Fibroblast of pulmonary artery (primary cell): ENCODE measurements around the gene SIPA1L3.

ENCODE experiments used
- DNase-seq: peaks from one replicate; pipeline ENCODE4 v3.0.0-alpha.2; 2010; ENCODE audit warnings: low read depth
- H3K4me3 ChIP-seq: replicated peaks from 2 replicates; pipeline ENCODE4 v1.5.1; 2011; ENCODE audit warnings: low read depth, mild to moderate bottlenecking, control low read depth, low read length, moderate library complexity
- TF ChIP-seq, protein P1 (sequence below): IDR thresholded peaks from 2 replicates; pipeline ENCODE4 v1.5.1; 2011; ENCODE audit warnings: mild to moderate bottlenecking, control low read depth, low read length, inconsistent platforms; ENCODE audit errors: missing control alignments

Gene SIPA1L3

DNA sequence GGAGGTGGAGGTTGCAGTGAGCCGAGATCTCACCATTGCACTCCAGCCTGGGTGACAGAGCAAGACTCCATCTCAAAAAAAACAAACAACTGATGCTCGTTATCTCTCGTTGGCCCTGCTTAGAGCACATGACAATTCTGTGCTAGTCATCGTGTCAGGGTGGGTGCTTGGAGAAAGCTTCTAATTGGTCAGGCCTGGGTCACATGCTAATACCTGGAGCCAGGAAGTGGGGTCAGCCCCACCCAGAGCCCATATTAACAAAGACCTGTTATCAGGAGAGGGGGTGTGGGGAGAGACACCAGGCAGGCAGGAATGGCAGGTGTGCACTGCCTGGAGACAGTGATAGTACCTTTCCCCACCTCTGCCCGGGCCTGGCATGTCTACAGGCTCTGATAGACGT is 232.1 kb downstream of the SIPA1L3 start:
- DNase-seq, result no peak
- no peak overlapping the region for H3K4me3 ChIP-seq
- TF ChIP-seq, protein P1, sequence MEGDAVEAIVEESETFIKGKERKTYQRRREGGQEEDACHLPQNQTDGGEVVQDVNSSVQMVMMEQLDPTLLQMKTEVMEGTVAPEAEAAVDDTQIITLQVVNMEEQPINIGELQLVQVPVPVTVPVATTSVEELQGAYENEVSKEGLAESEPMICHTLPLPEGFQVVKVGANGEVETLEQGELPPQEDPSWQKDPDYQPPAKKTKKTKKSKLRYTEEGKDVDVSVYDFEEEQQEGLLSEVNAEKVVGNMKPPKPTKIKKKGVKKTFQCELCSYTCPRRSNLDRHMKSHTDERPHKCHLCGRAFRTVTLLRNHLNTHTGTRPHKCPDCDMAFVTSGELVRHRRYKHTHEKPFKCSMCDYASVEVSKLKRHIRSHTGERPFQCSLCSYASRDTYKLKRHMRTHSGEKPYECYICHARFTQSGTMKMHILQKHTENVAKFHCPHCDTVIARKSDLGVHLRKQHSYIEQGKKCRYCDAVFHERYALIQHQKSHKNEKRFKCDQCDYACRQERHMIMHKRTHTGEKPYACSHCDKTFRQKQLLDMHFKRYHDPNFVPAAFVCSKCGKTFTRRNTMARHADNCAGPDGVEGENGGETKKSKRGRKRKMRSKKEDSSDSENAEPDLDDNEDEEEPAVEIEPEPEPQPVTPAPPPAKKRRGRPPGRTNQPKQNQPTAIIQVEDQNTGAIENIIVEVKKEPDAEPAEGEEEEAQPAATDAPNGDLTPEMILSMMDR, result no peak

DNA sequence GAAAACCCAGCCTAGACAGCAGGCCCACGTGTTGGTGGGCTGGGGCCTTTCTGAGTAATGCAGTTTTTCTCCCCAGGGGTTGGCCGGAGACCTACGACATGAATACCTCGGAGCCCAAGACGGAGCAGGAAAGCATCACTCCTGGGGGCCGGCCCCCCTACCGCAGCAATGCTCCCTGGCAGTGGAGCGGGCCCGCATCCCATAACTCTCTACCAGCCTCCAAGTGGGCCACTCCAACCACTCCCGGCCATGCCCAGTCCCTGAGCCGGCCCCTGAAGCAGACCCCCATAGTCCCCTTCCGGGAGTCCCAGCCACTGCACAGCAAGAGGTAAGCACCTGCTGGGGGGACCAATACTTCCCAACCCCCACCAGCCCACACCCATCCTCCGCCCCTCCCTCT is 234.1 kb downstream of the SIPA1L3 start:
- H3K4me3 ChIP-seq, result no peak overlapping the region
- no peak for DNase-seq
- TF ChIP-seq, protein P1, result no peak

DNA sequence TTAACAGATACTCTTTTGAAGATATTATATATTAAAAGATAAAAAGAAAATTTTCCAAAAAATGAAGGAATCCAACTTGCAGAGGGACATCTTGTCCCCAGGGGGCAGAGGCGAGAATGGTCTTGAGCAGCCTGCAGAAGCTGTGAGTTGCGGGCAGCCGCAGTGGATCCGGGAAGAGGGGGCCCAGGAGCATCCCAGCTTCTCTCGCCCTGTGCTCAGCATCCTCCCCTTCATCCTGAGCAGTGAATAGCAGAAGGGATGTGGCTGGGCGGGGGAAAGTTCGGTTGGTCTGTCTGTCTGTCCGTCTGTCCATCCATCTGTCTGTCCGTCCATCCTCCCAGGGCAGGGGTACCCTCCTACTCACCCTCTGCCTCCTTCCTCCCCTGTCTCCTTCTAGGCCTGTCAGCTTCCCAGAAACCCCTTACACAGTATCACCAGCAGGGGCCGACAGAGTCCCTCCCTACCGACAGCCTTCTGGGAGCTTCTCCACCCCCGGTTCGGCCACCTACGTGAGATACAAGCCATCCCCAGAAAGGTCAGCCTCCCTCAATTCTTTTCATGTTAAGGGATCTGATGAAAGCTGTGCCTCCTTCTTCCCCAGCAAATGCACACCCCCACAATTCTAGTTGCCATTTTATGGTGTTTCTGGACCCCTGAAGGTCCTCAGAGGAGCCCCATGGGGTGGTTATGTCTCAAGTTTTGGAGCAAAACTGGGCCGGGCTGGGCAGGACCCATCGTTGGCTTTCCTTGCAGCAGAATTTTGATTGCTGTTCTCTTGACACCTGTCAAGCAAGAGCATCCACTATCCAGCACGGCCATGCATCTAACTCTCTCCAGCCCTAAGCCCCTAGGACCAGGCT is 235.4 kb downstream of the SIPA1L3 start:
- no peak overlapping the region for H3K4me3 ChIP-seq
- DNase-seq, result peak; percentile 63
- TF ChIP-seq, protein P1, result peak; percentile 95

DNA sequence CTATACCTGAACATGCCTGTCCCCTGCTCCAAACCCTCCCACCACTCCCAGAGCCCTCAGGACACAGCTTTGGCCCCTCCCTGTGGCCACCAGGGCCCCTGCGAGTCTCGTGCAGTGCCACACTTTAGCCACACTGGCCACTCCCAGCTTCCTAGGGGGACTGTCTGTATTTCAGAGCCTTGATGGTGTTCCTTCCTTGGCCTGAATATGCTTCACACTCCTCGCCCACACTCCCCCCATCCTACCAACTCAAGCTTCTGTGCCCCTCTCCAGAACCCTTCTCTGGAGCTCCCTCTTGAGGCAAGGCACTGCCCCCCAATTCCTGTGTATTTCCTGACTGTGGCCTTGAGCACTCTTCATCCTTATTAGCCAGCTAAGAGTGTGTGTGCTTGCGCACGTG is 236.8 kb downstream of the SIPA1L3 start:
- DNase-seq, result no peak
- H3K4me3 ChIP-seq, result no peak overlapping the region
- TF ChIP-seq, protein P1, result peak; percentile 17

DNA sequence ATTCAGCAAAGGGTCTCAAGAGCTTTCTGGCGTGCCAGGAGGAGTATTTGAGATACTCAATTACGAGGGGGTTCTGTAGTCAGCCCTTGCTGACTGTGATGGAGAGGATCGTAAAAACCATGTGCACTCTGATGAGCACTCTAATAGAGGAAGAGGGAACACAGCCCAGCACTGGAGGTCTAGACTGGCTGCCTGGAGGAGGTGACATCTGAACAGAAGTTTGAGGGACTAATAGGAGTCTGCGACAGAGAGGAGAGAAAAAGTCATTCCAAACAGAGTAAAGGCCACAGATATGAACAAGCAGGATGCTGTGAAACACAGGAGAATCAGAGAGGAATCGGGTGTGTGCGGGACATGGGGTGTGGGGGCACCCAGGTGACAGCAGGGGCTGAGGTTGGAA is 237.7 kb downstream of the SIPA1L3 start:
- TF ChIP-seq, protein P1, result no peak
- no peak for DNase-seq
- no peak overlapping the region for H3K4me3 ChIP-seq

DNA sequence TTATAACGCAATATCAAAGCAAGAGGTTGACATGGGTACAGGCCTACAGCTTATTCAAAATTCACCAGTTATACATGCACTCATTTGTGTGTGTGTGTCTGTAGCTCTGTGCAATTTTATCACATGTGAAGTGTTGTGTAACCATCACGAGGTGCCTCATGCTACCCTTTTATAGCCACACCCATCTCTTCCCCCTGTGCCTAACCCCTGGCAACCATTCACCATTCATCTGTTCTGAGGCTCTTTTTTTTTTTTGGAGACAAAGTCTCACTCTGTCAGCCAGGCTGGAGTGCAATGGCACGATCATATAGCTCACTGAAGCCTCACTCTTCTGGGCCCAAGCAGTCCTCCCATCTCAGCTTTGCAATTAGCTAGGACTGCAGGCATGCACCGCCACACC is 238.6 kb downstream of the SIPA1L3 start:
- DNase-seq, result peak; percentile 64
- H3K4me3 ChIP-seq, result no peak overlapping the region
- TF ChIP-seq, protein P1, result no peak

DNA sequence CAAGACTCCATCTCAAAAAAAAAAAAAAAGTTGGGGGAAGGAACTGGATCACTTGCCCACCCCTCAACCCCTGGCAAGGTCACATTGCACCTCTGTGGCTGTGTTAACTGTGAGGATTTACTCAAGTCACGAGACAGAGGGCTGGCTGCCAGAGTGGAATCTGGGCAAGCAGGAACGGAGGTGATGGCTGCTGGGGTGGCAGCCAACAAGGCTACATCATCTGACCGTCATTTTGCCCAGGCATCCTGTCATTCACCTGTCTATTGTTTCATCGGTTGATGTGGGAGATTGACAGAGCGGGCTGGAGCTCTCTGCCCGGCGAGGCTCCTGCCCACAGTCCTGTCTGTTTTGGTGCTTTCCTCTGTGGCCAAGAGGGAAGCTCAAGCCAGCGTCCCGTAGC is 241.3 kb downstream of the SIPA1L3 start:
- H3K4me3 ChIP-seq, result no peak overlapping the region
- no peak for DNase-seq
- TF ChIP-seq, protein P1, result no peak
